Neural progenitor cell (in vitro differentiated cells): ENCODE measurements around the gene KRT72. TPM values are rescaled to one million over a fixed set of nuclear protein-coding genes. Genes with fewer than 3 reads are reported as not detected.

Source experiments
- DNase-seq: peaks from one replicate; pipeline ENCODE4 v3.0.0-alpha.2; 2016; ENCODE audit warnings: low spot score
- H2AFZ ChIP-seq: fragments of 200-600 bp; sonication (generic); replicated peaks from 2 replicates; pipeline ENCODE4 v1.6.1; 2016; ENCODE audit warnings: antibody characterized with exemption
- H3F3A ChIP-seq: fragments of 200-600 bp; sonication (generic); 2 replicates; pipeline ENCODE4 v1.6.1; 2016; ENCODE audit warnings: antibody characterized with exemption, low read depth
- H3K27ac ChIP-seq: fragments of 200-600 bp; sonication (generic); 2 replicates; pipeline ENCODE4 v1.5.1; 2016; ENCODE audit warnings: mild to moderate bottlenecking
- H3K27me3 ChIP-seq: fragments of 200-600 bp; sonication (generic); 2 replicates; pipeline ENCODE4 v1.6.1; 2016; ENCODE audit warnings: mild to moderate bottlenecking, moderate library complexity
- H3K36me3 ChIP-seq: fragments of 200-600 bp; sonication (generic); 2 replicates; pipeline ENCODE4 v1.5.1; 2016
- H3K4me1 ChIP-seq: fragments of 200-600 bp; sonication (generic); 2 replicates; pipeline ENCODE4 v1.6.1; 2016; ENCODE audit warnings: mixed run types
- H3K4me2 ChIP-seq: fragments of 200-600 bp; sonication (generic); 2 replicates; pipeline ENCODE4 v1.6.1; 2016
- H3K4me3 ChIP-seq: fragments of 200-600 bp; sonication (generic); 2 replicates; pipeline ENCODE4 v1.5.1; 2016
- H3K79me2 ChIP-seq: fragments of 200-600 bp; sonication (generic); 2 replicates; pipeline ENCODE4 v1.6.1; 2016; ENCODE audit warnings: low read depth
- H3K9ac ChIP-seq: fragments of 200-600 bp; sonication (generic); 2 replicates; pipeline ENCODE4 v1.6.1; 2016
- H3K9me3 ChIP-seq: fragments of 200-600 bp; sonication (generic); 2 replicates; pipeline ENCODE4 v1.5.1; 2016; ENCODE audit warnings: low read depth
- H4K20me1 ChIP-seq: fragments of 200-600 bp; sonication (generic); 2 replicates; pipeline ENCODE4 v1.6.1; 2016; ENCODE audit warnings: low read depth
- H3K27ac Mint-ChIP-seq: 3 replicates; pipeline ENCODE4 v1.8.0; 2021; ENCODE audit warnings: mixed read lengths
- H3K27me3 Mint-ChIP-seq: 2 replicates; pipeline ENCODE4 v1.8.0; 2022; ENCODE audit warnings: low read depth, mild to moderate bottlenecking, inconsistent platforms, moderate library complexity, mixed read lengths; ENCODE audit not compliant: insufficient read depth
- H3K36me3 Mint-ChIP-seq: 3 replicates; pipeline ENCODE4 v1.8.0; 2021; ENCODE audit warnings: mixed read lengths
- H3K4me1 Mint-ChIP-seq: 3 replicates; pipeline ENCODE4 v1.8.0; 2021; ENCODE audit warnings: mixed read lengths
- H3K4me3 Mint-ChIP-seq: 3 replicates; pipeline ENCODE4 v1.8.0; 2021; ENCODE audit warnings: mild to moderate bottlenecking, moderate library complexity, mixed read lengths
- H3K9me3 Mint-ChIP-seq: 3 replicates; pipeline ENCODE4 v1.8.0; 2020; ENCODE audit warnings: mixed read lengths
- CTCF ChIP-seq: fragments of 200-600 bp; sonication (generic); IDR thresholded peaks from 2 replicates; pipeline ENCODE4 v1.5.1; 2017; ENCODE audit warnings: antibody characterized with exemption, mild to moderate bottlenecking
- EZH2 ChIP-seq: fragments of 200-600 bp; sonication (generic); IDR thresholded peaks from 2 replicates; pipeline ENCODE4 v1.6.1; 2017; ENCODE audit warnings: antibody characterized with exemption, mild to moderate bottlenecking, moderate library complexity
- EZH2phosphoT487 ChIP-seq: fragments of 200-600 bp; sonication (generic); IDR thresholded peaks from 2 replicates; pipeline ENCODE4 v1.6.1; 2017; ENCODE audit warnings: antibody characterized with exemption
- total RNA-seq: library from RNA; depleted of rRNA; stranded (reverse); fragments of >200 nt; gene quantifications from 2 replicates; pipeline ENCODE4 v1.2.3, GENCODE V29; 2015; ENCODE audit warnings: low replicate concordance

The KRT72 gene
- total RNA-seq, 1 donor from 2014 or later, result not detected

- Mint-ChIP-seq H3K36me3 (no peaks in the 10 kb centered on the region), H3K4me1 (no peaks in the 10 kb centered on the region), H3K27me3 (peaks cover 7% of the 10 kb centered on the region), H3K9me3 (no peaks in the 10 kb centered on the region), H3K27ac (no peak overlapping the region), H3K4me3 (no peak overlapping the region)
- peaks cover 2% of the 10 kb centered on the region for H3K27me3 ChIP-seq
- H3K4me1 ChIP-seq, result no peaks in the 10 kb centered on the region
- no peak for DNase-seq
- no peaks in the 10 kb centered on the region for H3K9me3 ChIP-seq
- H3K4me3 ChIP-seq, result no peak overlapping the region
- peaks cover under 1% of the 10 kb centered on the region for H4K20me1 ChIP-seq
- H3K36me3 ChIP-seq, result no peaks in the 10 kb centered on the region
- H3K4me2 ChIP-seq, result no peak overlapping the region
- H3F3A ChIP-seq, result no peaks in the 10 kb centered on the region
- no peaks in the 10 kb centered on the region for H3K79me2 ChIP-seq
- no peak overlapping the region for H3K27ac ChIP-seq
- H3K9ac ChIP-seq, result no peak overlapping the region
- H2AFZ ChIP-seq, result no peak overlapping the region
- TF ChIP-seq EZH2 (no peak), EZH2phosphoT487 (no peak), CTCF (no peak)
These were observed 34.4 kb downstream of the KRT72 start for GRCh38 chr12:52566847-52567291.

- H4K20me1 ChIP-seq, result peaks cover 5% of the 10 kb centered on the region
- H3K9ac ChIP-seq, result no peak overlapping the region
- peaks cover 10% of the 10 kb centered on the region for H3K27me3 Mint-ChIP-seq
- no peak for DNase-seq
- H3K27ac Mint-ChIP-seq, result no peak overlapping the region
- no peak overlapping the region for H3K4me3 Mint-ChIP-seq
- no peaks in the 10 kb centered on the region for H3K9me3 ChIP-seq
- H3K27me3 ChIP-seq, result peaks cover 6% of the 10 kb centered on the region
- H3K27ac ChIP-seq, result no peak overlapping the region
- H3K9me3 Mint-ChIP-seq, result no peaks in the 10 kb centered on the region
- no peaks in the 10 kb centered on the region for H3K4me1 ChIP-seq
- no peak overlapping the region for H2AFZ ChIP-seq
- H3K4me1 Mint-ChIP-seq, result no peaks in the 10 kb centered on the region
- no peaks in the 10 kb centered on the region for H3F3A ChIP-seq
- no peaks in the 10 kb centered on the region for H3K36me3 ChIP-seq
- H3K4me2 ChIP-seq, result no peak overlapping the region
- no peak overlapping the region for H3K4me3 ChIP-seq
- H3K79me2 ChIP-seq, result no peaks in the 10 kb centered on the region
- no peak for TF ChIP-seq EZH2phosphoT487
- no peak for TF ChIP-seq EZH2
- TF ChIP-seq CTCF, result no peak
- no peaks in the 10 kb centered on the region for H3K36me3 Mint-ChIP-seq
These were observed 36.7 kb downstream of the KRT72 start for GRCh38 chr12:52564582-52564981.

GRCh38 chr12:52561880-52562449 lies 39.3 kb downstream of the KRT72 start:
- Mint-ChIP-seq H3K4me3 (no peak overlapping the region), H3K4me1 (no peaks in the 10 kb centered on the region), H3K27me3 (peaks cover 10% of the 10 kb centered on the region), H3K9me3 (no peaks in the 10 kb centered on the region), H3K27ac (no peak overlapping the region), H3K36me3 (no peaks in the 10 kb centered on the region)
- peak; percentile 37 for DNase-seq
- Histone ChIP-seq H3K9me3 (no peaks in the 10 kb centered on the region), H4K20me1 (peaks cover 5% of the 10 kb centered on the region), H3K27me3 (peaks cover 6% of the 10 kb centered on the region), H3K4me2 (no peak overlapping the region), H3K4me1 (no peaks in the 10 kb centered on the region), H3K4me3 (no peak overlapping the region), H3K9ac (no peak overlapping the region), H3K27ac (no peak overlapping the region), H3K36me3 (no peaks in the 10 kb centered on the region), H3F3A (no peaks in the 10 kb centered on the region), H3K79me2 (no peaks in the 10 kb centered on the region), H2AFZ (no peak overlapping the region)
- TF ChIP-seq EZH2phosphoT487 (no peak), CTCF (peak; percentile 51), EZH2 (no peak)
